RWPE2 (cell line): ENCODE results near the gene MAP2K2.

Experiments used
- ATAC-seq: fragments of 200-7000 bp; cut with Tn5 transposase; 3 replicates; pipeline ENCODE4 v1.9.1; 2021; ENCODE audit warnings: low read depth
- DNase-seq: peaks from one replicate; pipeline ENCODE4 v3.0.0-alpha.2; 2020; ENCODE audit warnings: low spot score
- H3K27ac ChIP-seq: fragments of 450-650 bp; 2 replicates; pipeline ENCODE4 v1.5.1; 2017; ENCODE audit warnings: mild to moderate bottlenecking; ENCODE audit not compliant: poor library complexity, severe bottlenecking
- H3K27me3 ChIP-seq: fragments of 250-450 bp; sonication (Bioruptor Pico); 2 replicates; pipeline ENCODE4 v1.5.1; 2021; ENCODE audit warnings: mild to moderate bottlenecking, moderate library complexity; ENCODE audit not compliant: insufficient read depth, poor library complexity, severe bottlenecking
- H3K36me3 ChIP-seq: fragments of 250-450 bp; sonication (Bioruptor Pico); 2 replicates; pipeline ENCODE4 v1.5.1; 2020; ENCODE audit warnings: low read depth, mild to moderate bottlenecking, moderate library complexity
- H3K4me1 ChIP-seq: fragments of 250-450 bp; sonication (Bioruptor Pico); 2 replicates; pipeline ENCODE4 v1.5.1; 2021; ENCODE audit warnings: mild to moderate bottlenecking, moderate library complexity; ENCODE audit not compliant: insufficient read depth, poor library complexity, severe bottlenecking
- H3K4me3 ChIP-seq: fragments of 250-450 bp; sonication (Bioruptor Pico); 2 replicates; pipeline ENCODE4 v1.5.1; 2021; ENCODE audit warnings: mild to moderate bottlenecking, moderate library complexity; ENCODE audit not compliant: severe bottlenecking
- H3K9me3 ChIP-seq: fragments of 250-450 bp; sonication (Bioruptor Pico); 2 replicates; pipeline ENCODE4 v1.5.1; 2021; ENCODE audit warnings: mild to moderate bottlenecking, moderate library complexity; ENCODE audit not compliant: severe bottlenecking
- TF ChIP-seq, protein P1 (sequence below): fragments of 450-650 bp; IDR thresholded peaks from one replicate; pipeline ENCODE4 v1.5.1; 2017; ENCODE audit warnings: mild to moderate bottlenecking, moderate library complexity; ENCODE audit not compliant: poor library complexity, severe bottlenecking

Gene MAP2K2

DNA sequence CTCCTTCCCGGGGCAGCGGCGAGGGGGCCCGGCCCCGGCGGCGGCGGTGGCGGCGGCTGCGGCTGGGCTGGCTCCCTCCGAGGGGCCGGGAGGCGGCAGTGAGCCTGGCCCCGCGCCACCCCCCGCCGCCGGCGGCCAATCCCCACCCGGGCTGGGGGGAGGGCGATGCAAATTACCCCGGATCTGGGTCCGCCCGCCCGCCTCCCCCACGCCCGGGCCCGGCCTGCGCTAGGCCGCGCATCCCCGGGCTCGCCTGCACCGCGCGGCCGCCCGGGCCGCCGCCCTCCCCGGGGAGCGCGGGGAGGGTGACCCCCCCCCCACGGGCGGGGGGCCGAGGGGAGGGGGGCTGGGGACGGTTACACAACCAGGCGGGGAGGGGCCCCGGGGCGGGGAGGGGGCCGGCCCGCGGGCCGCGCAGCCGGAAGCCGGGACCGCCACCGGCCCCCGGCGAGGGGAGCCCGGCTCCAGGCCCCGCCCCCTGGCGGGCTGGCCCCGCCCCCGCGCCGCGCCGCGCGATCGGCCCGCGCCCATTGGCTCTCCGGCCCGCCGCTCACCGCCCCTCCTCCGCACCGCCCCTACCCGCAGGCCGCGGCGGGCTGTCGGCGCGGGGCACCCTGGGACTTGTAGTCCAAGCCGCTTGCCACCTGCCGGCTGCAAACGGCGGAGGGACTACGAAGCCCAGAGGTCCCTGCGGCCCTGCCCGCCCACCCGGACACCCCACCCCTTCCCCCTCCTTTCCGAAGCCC lies 58.3 kb downstream of the MAP2K2 start:
- no peaks in the 10 kb centered on the region for H3K9me3 ChIP-seq
- DNase-seq, result peak; percentile 94
- TF ChIP-seq, protein P1, sequence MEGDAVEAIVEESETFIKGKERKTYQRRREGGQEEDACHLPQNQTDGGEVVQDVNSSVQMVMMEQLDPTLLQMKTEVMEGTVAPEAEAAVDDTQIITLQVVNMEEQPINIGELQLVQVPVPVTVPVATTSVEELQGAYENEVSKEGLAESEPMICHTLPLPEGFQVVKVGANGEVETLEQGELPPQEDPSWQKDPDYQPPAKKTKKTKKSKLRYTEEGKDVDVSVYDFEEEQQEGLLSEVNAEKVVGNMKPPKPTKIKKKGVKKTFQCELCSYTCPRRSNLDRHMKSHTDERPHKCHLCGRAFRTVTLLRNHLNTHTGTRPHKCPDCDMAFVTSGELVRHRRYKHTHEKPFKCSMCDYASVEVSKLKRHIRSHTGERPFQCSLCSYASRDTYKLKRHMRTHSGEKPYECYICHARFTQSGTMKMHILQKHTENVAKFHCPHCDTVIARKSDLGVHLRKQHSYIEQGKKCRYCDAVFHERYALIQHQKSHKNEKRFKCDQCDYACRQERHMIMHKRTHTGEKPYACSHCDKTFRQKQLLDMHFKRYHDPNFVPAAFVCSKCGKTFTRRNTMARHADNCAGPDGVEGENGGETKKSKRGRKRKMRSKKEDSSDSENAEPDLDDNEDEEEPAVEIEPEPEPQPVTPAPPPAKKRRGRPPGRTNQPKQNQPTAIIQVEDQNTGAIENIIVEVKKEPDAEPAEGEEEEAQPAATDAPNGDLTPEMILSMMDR, result no peak
- peak; percentile 73 for ATAC-seq
- H3K27ac ChIP-seq, result peak overlapping the region; percentile 90
- no peaks in the 10 kb centered on the region for H3K27me3 ChIP-seq
- H3K36me3 ChIP-seq, result peaks cover 11% of the 10 kb centered on the region
- peak overlapping the region; percentile 98 for H3K4me3 ChIP-seq
- no peaks in the 10 kb centered on the region for H3K4me1 ChIP-seq

DNA sequence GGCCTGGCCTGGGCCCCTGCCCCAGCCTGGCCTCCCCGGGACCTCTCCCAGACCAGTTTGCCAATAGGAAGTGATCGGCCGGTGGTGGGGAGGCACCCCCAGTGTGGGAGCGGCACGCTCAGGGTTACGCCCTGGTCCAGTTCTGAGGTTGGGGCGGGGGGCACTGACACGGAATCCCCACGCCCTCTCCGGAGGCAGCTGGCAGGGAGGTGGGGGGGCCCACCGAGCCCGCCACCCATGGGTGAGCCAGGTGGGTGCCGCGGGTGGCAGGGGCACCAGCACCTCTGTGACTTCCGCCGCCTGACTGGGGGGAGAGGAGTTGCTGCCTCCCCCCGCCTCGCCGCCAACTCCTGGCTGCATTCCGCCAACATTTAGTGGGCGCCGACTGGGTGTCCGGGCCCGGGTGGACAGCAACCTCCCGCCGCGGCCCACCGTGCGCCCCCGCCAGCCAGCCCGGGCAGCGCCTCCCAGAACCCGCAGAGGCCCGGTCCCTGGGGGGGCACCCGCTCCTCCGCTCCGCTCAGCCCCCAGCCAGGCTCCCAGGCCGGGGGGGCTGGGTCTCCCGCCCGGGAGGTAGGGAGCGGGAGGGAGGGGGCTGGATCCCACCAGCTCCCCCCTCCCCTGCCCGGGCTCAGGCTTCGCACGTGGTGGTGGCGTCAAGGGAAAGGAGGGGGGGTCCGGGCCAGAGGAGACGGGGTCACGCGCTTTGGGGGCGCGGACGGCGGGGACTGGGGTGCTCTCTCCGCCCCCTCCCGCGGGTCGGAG lies 59.2 kb downstream of the MAP2K2 start:
- Histone ChIP-seq H3K4me1 (no peaks in the 10 kb centered on the region), H3K4me3 (peak overlapping the region; percentile 60), H3K27ac (peak overlapping the region; percentile 90), H3K36me3 (peaks cover 11% of the 10 kb centered on the region), H3K27me3 (no peaks in the 10 kb centered on the region), H3K9me3 (no peaks in the 10 kb centered on the region)
- ATAC-seq (no peak), DNase-seq (peak; percentile 52)
- TF ChIP-seq, protein P1, result no peak

DNA sequence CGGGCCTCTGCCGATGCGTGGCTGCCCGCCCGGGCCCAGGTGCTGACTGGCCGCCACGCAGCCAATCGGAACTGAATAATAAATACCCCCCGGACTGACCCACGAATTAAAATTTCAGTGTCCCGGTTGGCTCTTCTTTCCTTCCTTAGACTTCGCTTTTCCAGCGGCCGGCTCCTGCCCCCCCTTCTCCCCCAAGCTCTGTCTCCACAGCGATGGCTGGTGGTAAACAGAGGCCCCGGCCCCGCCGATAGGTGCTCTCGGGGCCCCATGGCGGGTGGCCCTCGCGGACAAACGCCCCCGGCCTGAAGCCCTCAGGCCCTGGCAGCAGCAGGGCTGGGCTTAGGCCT lies 59.8 kb downstream of the MAP2K2 start:
- H3K27me3 ChIP-seq, result no peaks in the 10 kb centered on the region
- no peaks in the 10 kb centered on the region for H3K9me3 ChIP-seq
- H3K4me1 ChIP-seq, result peaks cover 5% of the 10 kb centered on the region
- ATAC-seq, result no peak
- peaks cover 11% of the 10 kb centered on the region for H3K36me3 ChIP-seq
- TF ChIP-seq, protein P1, result no peak
- H3K27ac ChIP-seq, result peak overlapping the region; percentile 90
- DNase-seq, result no peak
- peak overlapping the region; percentile 60 for H3K4me3 ChIP-seq

DNA sequence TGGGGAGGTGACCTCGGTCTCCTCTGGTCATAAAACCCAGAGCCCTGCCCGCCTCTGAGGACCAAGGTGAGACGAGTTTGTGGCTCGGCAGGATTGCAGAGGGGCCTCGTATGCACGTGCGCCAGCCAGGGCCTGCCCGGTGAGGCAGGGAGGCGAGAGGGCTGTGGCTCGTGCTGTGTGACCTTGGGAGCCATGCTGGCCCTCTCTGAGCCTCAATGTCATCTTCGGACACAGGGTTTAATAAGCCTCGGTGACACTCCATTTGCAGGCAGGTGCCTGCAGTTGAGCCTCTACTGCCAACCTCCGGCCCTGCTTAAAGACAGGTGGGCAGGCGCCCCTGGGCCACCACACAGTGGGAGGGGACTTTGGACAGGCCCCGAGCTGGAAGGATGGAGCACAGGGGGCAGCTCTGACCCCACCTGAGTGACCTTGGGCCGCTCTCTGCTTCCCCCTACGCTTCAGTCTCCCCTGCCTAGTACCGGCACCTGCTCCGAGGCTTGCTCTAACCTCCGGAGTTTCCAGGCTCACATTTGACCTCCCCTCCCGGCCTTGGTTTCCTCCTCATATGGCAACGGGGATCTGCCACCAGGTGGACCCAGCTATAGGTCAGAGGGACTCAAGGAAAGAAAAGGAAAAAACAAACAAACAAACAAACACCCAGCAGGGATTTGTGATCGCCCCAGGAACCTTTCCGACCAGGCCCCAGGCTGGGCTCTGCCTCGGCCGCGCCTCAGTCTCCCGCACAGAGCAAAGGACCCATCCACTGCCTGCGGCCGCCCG lies 60.4 kb downstream of the MAP2K2 start:
- Histone ChIP-seq H3K4me3 (peak overlapping the region; percentile 60), H3K27ac (peak overlapping the region; percentile 90), H3K27me3 (no peaks in the 10 kb centered on the region), H3K4me1 (peaks cover 11% of the 10 kb centered on the region), H3K9me3 (no peaks in the 10 kb centered on the region), H3K36me3 (peaks cover 11% of the 10 kb centered on the region)
- TF ChIP-seq, protein P1, result no peak
- DNase-seq, result no peak
- ATAC-seq, result no peak
